Adipocyte (in vitro differentiated cells): ENCODE data around the gene SH3D21.
A peak's percentile ranks its signal among the peaks of the same experiment; 100 is the strongest.

Source experiments
- DNase-seq: peaks from one replicate; pipeline ENCODE4 v3.0.0-alpha.2; 2015; ENCODE audit warnings: low read depth
- H3K27me3 ChIP-seq: replicated peaks from 2 replicates; pipeline ENCODE4 v1.7.0; 2013; ENCODE audit warnings: mild to moderate bottlenecking, low read length, moderate library complexity; ENCODE audit not compliant: control insufficient read depth, insufficient read depth
- H3K36me3 ChIP-seq: 2 replicates; pipeline ENCODE4 v1.7.0; 2013; ENCODE audit warnings: low read length, mild to moderate bottlenecking, moderate library complexity; ENCODE audit not compliant: control insufficient read depth, insufficient read depth, severe bottlenecking
- H3K4me1 ChIP-seq: 2 replicates; pipeline ENCODE4 v1.7.0; 2013; ENCODE audit warnings: mild to moderate bottlenecking, low read length, moderate library complexity; ENCODE audit not compliant: control insufficient read depth, insufficient read depth
- H3K4me3 ChIP-seq: 2 replicates; pipeline ENCODE4 v1.7.0; 2013; ENCODE audit warnings: mild to moderate bottlenecking, low read length, moderate library complexity
- H3K9ac ChIP-seq: 2 replicates; pipeline ENCODE4 v1.7.0; 2013; ENCODE audit warnings: mild to moderate bottlenecking, low read length, moderate library complexity
- H3K9me3 ChIP-seq: 2 replicates; pipeline ENCODE4 v1.7.0; 2013; ENCODE audit warnings: mild to moderate bottlenecking, low read length, moderate library complexity; ENCODE audit not compliant: control insufficient read depth

The SH3D21 gene

GRCh38 chr1:36337830-36338229 is 31.7 kb downstream of the SH3D21 start:
- Histone ChIP-seq H3K9ac (no peak overlapping the region), H3K4me3 (no peak overlapping the region), H3K36me3 (peaks cover 20% of the 10 kb centered on the region), H3K9me3 (no peaks in the 10 kb centered on the region), H3K4me1 (peaks cover 3% of the 10 kb centered on the region), H3K27me3 (no peaks in the 10 kb centered on the region)
- DNase-seq, result no peak

DNA sequence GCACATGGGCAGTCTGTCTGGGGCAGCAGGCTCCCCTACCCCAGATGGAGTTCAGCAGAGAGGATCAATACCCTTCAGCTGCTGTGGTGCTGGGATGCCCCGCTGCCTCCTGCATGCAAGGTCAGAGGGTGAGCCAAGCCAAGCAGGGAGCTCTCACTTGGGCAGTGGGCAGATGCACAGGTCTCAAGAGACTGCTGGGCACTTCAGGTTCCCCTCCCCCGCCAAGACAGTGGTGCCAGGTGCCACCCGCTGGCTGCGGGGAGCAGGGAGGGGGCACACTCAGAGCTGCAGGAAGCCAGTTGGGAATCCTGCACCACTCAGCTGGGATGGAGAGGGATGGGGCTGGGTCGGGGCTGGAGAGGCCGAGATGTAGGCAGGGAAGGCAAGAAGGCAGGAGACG is 33.0 kb downstream of the SH3D21 start:
- Histone ChIP-seq H3K4me1 (peaks cover 16% of the 10 kb centered on the region), H3K4me3 (no peak overlapping the region)
- DNase-seq, result no peak

DNA sequence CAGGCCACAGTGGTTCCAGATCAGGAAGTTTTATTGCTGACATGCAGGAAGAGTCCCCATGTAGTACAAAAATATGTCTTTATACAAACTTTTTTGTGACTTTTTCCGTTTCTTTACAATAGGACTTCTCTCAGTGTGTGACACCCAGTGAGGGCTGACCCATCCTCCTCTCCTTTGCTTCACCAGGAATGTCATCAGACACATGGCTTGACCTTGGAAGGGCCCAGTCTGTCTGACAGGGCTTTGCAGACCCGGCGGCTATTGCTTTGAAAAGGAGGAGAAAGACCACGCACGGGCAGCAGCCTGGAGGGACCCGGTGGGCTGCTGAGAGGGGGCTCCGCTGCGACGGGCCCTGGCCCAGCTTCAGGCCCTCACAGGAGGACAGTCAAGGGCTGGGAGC is 33.4 kb downstream of the SH3D21 start:
- Histone ChIP-seq H3K9ac (no peak overlapping the region), H3K4me3 (no peak overlapping the region), H3K9me3 (no peaks in the 10 kb centered on the region), H3K27me3 (no peaks in the 10 kb centered on the region), H3K36me3 (peaks cover 32% of the 10 kb centered on the region), H3K4me1 (peaks cover 16% of the 10 kb centered on the region)
- DNase-seq, result no peak

More for the DNA sequence above, 33.0 kb downstream of the SH3D21 start:
- no peak overlapping the region for H3K9ac ChIP-seq
- H3K36me3 ChIP-seq, result peaks cover 30% of the 10 kb centered on the region
- H3K9me3 ChIP-seq, result no peaks in the 10 kb centered on the region
- H3K27me3 ChIP-seq, result no peaks in the 10 kb centered on the region

GRCh38 chr1:36341626-36342320 is 35.6 kb downstream of the SH3D21 start:
- H3K36me3 ChIP-seq, result peaks cover 49% of the 10 kb centered on the region
- no peaks in the 10 kb centered on the region for H3K27me3 ChIP-seq
- no peak overlapping the region for H3K4me3 ChIP-seq
- H3K4me1 ChIP-seq, result peaks cover 16% of the 10 kb centered on the region
- H3K9me3 ChIP-seq, result no peaks in the 10 kb centered on the region
- DNase-seq, result no peak
- no peak overlapping the region for H3K9ac ChIP-seq

DNA sequence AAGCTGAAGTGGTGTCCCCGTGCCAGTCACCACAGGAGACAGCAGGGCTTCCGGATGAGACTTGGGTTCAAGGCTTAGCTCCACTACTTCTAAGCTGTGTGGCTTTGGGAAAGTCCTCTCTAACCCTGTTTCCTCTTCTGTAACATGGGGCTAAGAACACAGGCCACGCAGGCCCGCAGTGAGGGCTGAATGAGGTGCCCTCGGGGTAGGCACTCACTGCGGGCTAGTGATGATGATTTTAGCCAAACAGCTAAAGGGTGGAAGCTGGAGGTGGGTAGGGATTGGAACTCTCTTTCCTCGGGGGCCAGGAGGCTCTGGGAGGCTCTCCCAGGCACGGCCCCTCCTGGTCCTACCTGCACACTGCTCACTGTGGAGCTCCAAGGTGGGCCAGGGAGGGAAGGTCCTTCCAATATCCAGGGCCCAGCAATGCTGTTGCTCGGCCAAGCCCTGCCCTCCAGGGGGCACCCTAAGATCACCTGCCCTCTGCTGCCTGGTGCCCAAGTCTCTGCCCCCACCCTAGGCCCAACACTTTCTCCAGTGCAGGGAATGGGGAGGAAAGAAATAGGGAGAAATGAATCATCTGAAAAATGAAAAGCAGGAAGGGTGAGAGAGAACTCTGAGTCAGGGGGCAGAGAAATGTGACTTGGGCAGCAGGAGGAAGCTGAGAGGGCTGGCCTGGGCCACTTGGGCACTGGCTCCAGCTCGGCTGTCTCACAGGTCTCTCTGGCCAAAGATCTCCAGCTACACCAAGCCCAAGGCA is 36.4 kb downstream of the SH3D21 start:
- H3K4me1 ChIP-seq, result peaks cover 16% of the 10 kb centered on the region
- H3K27me3 ChIP-seq, result no peaks in the 10 kb centered on the region
- H3K4me3 ChIP-seq, result no peak overlapping the region
- peak overlapping the region; percentile 59 for H3K9ac ChIP-seq
- DNase-seq, result peak; percentile 64
- peaks cover 56% of the 10 kb centered on the region for H3K36me3 ChIP-seq
- H3K9me3 ChIP-seq, result no peaks in the 10 kb centered on the region

- no peak for DNase-seq
- H3K9me3 ChIP-seq, result no peaks in the 10 kb centered on the region
- no peaks in the 10 kb centered on the region for H3K27me3 ChIP-seq
- H3K9ac ChIP-seq, result peak overlapping the region; percentile 59
- H3K4me1 ChIP-seq, result peaks cover 16% of the 10 kb centered on the region
- peaks cover 68% of the 10 kb centered on the region for H3K36me3 ChIP-seq
- no peak overlapping the region for H3K4me3 ChIP-seq
These were observed 37.7 kb downstream of the SH3D21 start for GRCh38 chr1:36343651-36344394.

DNA sequence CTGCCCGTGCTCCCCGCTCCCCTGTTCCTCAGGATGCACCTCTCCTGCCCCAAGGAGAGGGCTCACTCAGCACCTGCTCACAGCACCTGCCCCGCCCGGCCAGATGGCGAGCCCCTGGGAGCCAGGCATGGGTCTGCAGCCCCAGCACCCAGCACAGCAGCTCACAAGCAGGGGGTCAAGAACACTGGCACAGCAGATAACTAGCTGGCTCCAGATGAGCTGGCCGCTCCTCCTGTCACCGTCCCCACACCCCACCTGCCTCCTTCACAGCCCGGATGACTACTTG is 38.2 kb downstream of the SH3D21 start:
- Histone ChIP-seq H3K4me1 (peaks cover 20% of the 10 kb centered on the region), H3K9ac (no peak overlapping the region), H3K27me3 (no peaks in the 10 kb centered on the region), H3K36me3 (peaks cover 68% of the 10 kb centered on the region), H3K9me3 (no peaks in the 10 kb centered on the region), H3K4me3 (no peak overlapping the region)
- no peak for DNase-seq

DNA sequence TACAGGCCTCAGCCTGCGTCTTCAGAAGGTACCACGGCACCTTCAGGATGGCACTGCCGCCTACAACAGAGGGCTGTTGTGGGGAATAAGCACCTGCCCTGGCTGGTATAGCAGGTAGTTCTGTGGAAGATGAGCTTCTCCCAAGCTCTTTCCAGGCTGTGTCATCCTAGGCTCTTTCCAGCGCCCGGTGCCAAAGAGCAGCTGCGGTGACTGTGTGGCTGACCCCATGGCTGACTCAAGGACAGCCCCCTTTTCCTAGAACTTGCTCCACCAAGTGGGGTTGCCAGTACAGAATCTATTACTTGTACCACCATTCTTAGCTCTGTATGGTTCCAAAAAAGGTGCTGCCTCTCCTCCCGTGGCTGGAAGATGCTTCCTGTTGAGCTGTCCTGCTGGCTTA is 39.2 kb downstream of the SH3D21 start:
- Histone ChIP-seq H3K27me3 (no peaks in the 10 kb centered on the region), H3K9ac (no peak overlapping the region), H3K4me3 (no peak overlapping the region), H3K9me3 (no peaks in the 10 kb centered on the region), H3K36me3 (peaks cover 63% of the 10 kb centered on the region), H3K4me1 (peaks cover 30% of the 10 kb centered on the region)
- no peak for DNase-seq

- Histone ChIP-seq H3K27me3 (no peaks in the 10 kb centered on the region), H3K4me1 (peaks cover 46% of the 10 kb centered on the region), H3K9ac (no peak overlapping the region), H3K4me3 (no peak overlapping the region), H3K36me3 (peaks cover 49% of the 10 kb centered on the region), H3K9me3 (no peaks in the 10 kb centered on the region)
- no peak for DNase-seq
These were observed 40.7 kb downstream of the SH3D21 start for GRCh38 chr1:36346741-36347370.

GRCh38 chr1:36349241-36349671 is 43.1 kb downstream of the SH3D21 start:
- DNase-seq, result peak; percentile 45
- Histone ChIP-seq H3K36me3 (peaks cover 53% of the 10 kb centered on the region), H3K4me3 (no peak overlapping the region), H3K9ac (peak overlapping the region; percentile 75), H3K9me3 (no peaks in the 10 kb centered on the region), H3K4me1 (peaks cover 44% of the 10 kb centered on the region), H3K27me3 (no peaks in the 10 kb centered on the region)

GRCh38 chr1:36349839-36350238 is 43.7 kb downstream of the SH3D21 start:
- no peak for DNase-seq
- H3K9ac ChIP-seq, result peak overlapping the region; percentile 75
- no peaks in the 10 kb centered on the region for H3K27me3 ChIP-seq
- no peak overlapping the region for H3K4me3 ChIP-seq
- no peaks in the 10 kb centered on the region for H3K9me3 ChIP-seq
- peaks cover 44% of the 10 kb centered on the region for H3K4me1 ChIP-seq
- peaks cover 55% of the 10 kb centered on the region for H3K36me3 ChIP-seq
